ENCODE measurements around the gene GABRG3.

The GABRG3 gene

GRCh38 chr15:27589260-27589659, 618.3 kb downstream of the GABRG3 start:
- ATAC-seq (ENCODE audit: low read depth) (no peak), DNase-seq (ENCODE audit: low spot score) (no peak)
- H3K36me3 ChIP-seq (ENCODE audit: low read depth): no peaks in the 10 kb centered on the region
- peaks cover 16% of the 10 kb centered on the region for H3K27me3 ChIP-seq (ENCODE audit: insufficient read depth, poor library complexity, severe bottlenecking)
- no peaks in the 10 kb centered on the region for H3K9me3 ChIP-seq (ENCODE audit: severe bottlenecking)
- H3K4me1 ChIP-seq (ENCODE audit: insufficient read depth, poor library complexity, severe bottlenecking): no peaks in the 10 kb centered on the region
- no peak overlapping the region for H3K27ac ChIP-seq (ENCODE audit: poor library complexity, severe bottlenecking)
- TF ChIP-seq, protein P1, sequence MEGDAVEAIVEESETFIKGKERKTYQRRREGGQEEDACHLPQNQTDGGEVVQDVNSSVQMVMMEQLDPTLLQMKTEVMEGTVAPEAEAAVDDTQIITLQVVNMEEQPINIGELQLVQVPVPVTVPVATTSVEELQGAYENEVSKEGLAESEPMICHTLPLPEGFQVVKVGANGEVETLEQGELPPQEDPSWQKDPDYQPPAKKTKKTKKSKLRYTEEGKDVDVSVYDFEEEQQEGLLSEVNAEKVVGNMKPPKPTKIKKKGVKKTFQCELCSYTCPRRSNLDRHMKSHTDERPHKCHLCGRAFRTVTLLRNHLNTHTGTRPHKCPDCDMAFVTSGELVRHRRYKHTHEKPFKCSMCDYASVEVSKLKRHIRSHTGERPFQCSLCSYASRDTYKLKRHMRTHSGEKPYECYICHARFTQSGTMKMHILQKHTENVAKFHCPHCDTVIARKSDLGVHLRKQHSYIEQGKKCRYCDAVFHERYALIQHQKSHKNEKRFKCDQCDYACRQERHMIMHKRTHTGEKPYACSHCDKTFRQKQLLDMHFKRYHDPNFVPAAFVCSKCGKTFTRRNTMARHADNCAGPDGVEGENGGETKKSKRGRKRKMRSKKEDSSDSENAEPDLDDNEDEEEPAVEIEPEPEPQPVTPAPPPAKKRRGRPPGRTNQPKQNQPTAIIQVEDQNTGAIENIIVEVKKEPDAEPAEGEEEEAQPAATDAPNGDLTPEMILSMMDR (IDR thresholded peaks at IDR 0.05; ENCODE audit: poor library complexity, severe bottlenecking): no peak
- no peak overlapping the region for H3K4me3 ChIP-seq (ENCODE audit: severe bottlenecking)

DNA sequence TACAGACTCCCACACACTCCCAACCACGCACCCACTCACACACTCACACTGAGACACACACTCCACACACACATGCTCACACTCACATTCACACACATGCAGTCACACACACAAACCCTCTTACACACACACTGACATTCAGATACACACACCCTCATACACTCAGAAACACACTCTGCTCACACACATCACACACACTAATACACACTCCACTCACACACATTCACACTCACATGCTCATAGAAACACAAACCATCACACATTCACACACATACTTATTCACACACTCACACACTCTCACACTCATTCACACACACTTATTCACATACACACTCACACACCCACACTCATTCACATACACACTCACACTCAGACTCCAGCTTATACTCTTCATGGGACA, 618.8 kb downstream of the GABRG3 start:
- no peak for DNase-seq (ENCODE audit: low spot score)
- peaks cover 16% of the 10 kb centered on the region for H3K27me3 ChIP-seq (ENCODE audit: insufficient read depth, poor library complexity, severe bottlenecking)
- H3K9me3 ChIP-seq (ENCODE audit: severe bottlenecking): no peaks in the 10 kb centered on the region
- H3K27ac ChIP-seq (ENCODE audit: poor library complexity, severe bottlenecking): no peak overlapping the region
- no peak overlapping the region for H3K4me3 ChIP-seq (ENCODE audit: severe bottlenecking)
- ATAC-seq (ENCODE audit: low read depth): no peak
- H3K4me1 ChIP-seq (ENCODE audit: insufficient read depth, poor library complexity, severe bottlenecking): no peaks in the 10 kb centered on the region
- TF ChIP-seq, protein P1 (IDR thresholded peaks at IDR 0.05; ENCODE audit: poor library complexity, severe bottlenecking): no peak
- no peaks in the 10 kb centered on the region for H3K36me3 ChIP-seq (ENCODE audit: low read depth)

Measured in RWPE2 (cell line).